Renal pelvis (tissue), 4 donors: ENCODE results near the gene RTF1. TPM values are rescaled to one million over a fixed set of nuclear protein-coding genes. Genes with fewer than 3 reads are reported as not detected.
"Not testable (repeated sequence)": the region's sequence is repeated elsewhere in the genome, so short reads cannot be mapped to it uniquely, and the experiment has no call there.

ENCODE experiments used
- DNase-seq: peaks from one replicate; pipeline ENCODE4 v3.0.0-alpha.2; 2013
- polyA plus RNA-seq, 3 donors: library from polyadenylated mRNA; unstranded; fragments of 120-200 nt; gene quantifications; one replicate each; pipeline ENCODE4 v1.2.1, GENCODE V29; 2013; ENCODE audit not compliant: insufficient read length in 3 of 3

The RTF1 gene
- polyA plus RNA-seq, 3 donors = 57.7 to 71.1 (median 64.1) TPM

DNA sequence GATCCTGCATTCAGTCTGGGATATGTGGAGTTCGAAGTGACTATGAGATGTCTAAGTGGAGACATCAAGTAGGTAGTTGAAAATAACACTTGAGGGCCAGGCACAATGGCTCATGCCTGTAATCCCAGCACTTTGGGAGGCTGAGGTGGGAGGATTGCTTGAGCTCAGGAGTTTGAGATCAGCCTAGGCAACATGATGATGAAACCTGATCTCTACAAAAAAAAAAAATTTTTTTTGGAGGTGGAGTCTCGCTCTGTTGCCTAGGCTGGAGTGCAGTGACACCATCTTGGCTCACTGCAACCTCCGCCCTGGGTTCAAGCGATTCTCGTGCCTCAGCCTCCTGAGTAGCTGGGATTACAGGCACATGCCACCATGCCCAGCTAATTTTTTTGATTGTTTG, 9.0 kb downstream of the RTF1 start:
- not testable (repeated sequence) for DNase-seq

DNA sequence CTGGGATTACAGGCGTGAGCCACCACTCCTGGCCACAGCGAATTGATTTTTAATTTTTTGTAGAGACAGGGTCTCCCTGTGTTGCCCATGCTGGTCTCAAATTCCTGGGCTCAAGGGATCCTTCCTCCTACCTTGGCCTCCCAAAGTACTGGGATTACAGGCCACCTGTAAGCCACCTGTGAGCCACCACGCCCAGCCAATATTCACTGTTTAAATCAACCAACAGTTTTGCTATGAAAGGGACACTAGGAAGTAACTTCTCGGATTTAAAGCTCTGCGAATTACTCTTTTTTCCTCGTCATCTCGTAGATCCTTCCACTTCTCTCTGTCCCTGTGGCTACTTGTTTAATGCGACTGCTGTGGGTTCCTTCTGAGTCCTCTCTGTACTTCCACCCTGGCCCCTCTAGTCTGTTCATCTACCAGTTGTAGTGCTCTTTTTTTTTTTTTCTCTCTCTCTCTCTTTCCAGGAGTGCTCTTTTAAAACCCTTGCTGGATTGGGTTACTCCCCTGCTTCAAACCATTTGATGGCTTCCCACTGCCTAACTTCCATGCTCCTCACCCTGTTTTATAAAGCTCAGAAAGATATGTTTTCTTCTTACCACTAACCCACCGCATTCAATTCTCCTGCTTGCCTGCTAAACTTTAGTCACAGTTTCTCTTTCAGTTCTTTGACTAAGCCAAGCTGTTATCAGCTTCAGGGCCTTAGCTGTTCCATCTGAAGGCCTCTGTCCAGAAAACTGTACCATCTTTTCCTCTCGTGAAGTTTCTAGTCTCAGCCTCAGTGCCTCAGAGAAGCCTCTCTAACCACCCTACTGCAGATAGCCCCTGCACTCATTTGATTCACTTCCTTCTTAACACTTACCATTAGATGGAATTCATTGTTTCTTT, 12.4 kb downstream of the RTF1 start:
- DNase-seq = no peak

GRCh38 chr15:41435037-41435786, 18.3 kb downstream of the RTF1 start:
- DNase-seq = no peak

DNA sequence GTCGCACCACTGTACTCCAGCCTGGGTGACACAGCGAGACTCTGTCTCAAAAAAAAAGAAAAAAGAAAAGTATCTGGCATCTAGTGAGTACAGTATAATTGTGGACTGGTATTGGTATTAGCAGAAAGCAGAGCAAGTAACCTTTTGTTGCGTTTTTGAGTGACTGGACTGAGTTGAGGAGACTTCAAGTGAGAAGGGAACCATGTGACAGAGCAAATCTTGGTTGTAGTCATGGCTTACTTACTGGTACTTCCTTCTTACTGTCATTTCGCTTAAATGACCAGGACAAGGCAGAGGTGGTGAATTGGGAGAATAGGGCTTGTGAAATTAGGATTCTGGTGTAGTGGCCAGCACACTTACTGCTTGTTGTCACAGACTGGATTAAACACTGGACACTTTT, 20.6 kb downstream of the RTF1 start:
- DNase-seq = no peak

DNA sequence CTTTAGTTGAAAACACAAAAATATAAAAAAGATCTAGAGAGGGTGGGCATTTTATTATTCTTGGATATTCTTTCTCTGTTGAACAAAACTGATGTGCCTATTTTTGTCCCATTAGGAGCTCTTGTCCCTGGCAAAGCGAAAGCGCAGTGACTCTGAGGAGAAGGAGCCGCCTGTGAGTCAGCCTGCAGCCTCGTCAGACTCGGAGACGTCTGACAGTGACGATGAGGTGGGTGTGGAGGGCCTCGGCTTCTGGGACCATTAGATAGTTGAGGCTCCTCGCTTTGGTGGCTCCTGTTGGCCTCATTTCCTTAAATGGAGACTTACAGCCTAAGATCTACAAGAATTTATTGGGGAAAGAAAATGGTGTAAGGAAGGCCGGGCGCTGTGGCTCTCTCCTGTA, 21.3 kb downstream of the RTF1 start:
- DNase-seq = no peak

DNA sequence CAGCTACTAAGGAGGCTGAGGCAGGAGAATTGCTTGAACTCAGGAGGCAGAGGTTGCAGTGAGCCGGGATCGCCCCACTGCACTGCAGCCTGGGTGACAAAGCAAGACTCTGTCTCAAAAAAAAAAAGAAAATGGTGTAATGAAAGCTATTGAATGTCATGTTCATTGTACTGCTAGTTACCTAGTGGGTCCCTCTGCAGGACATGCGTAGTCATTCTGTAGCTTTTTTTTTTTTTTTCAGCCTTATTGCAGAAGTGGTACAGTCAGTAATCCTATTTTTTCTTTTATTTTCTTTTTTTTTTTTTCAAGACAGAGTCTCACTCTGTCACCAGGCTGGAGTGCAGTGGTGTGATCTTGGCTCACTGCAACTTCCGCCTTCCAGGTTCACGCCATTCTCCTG, 21.9 kb downstream of the RTF1 start:
- not testable (repeated sequence) for DNase-seq

GRCh38 chr15:41443275-41443674, 26.4 kb downstream of the RTF1 start:
- no peak for DNase-seq

DNA sequence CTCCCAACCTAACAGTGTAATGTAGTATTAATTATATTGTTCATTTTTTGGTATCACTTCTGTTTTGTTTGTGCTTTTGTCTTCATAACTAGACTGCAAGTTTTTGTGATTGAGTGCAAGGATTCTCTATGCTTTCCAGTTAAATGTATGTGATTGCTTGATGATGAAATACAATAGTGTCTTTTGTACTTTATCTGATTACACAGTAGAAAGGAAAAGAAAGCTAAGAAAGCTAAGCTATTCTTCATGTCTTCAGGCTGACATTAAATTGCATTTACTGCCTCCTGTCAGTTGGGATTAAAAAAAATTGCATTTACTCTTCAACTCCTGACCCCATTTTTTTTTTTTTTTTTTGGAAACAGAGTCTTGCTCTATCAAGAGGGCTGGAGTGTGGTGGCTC, 28.5 kb downstream of the RTF1 start:
- DNase-seq = no peak

GRCh38 chr15:41462084-41462795, 45.3 kb downstream of the RTF1 start:
- no peak for DNase-seq

GRCh38 chr15:41464889-41465580, 48.1 kb downstream of the RTF1 start:
- DNase-seq = no peak

- peak; percentile 36 for DNase-seq
These were observed 49.0 kb downstream of the RTF1 start for GRCh38 chr15:41465822-41466421.

- no peak for DNase-seq
These were observed 49.8 kb downstream of the RTF1 start for GRCh38 chr15:41466711-41467110.

DNA sequence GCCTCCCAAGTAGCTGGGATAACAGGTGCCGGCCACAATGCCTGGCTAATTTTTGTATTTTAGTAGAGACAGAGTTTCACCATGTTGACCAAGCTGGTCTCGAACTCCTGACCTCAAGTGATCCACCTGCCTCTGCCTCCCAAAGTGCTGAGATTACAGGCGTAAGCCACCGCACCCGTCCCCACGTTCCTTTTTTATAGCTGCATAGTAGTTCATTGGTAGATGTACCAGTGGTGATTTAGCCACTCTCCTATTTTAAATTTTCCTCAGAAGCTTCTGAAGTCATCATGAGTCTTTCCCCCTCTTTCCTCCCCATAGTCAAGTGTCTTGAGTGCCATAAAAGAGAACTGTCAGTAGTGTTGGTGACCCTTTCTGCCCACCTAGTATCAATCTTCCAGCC, 52.7 kb downstream of the RTF1 start:
- DNase-seq = not testable (repeated sequence)

DNA sequence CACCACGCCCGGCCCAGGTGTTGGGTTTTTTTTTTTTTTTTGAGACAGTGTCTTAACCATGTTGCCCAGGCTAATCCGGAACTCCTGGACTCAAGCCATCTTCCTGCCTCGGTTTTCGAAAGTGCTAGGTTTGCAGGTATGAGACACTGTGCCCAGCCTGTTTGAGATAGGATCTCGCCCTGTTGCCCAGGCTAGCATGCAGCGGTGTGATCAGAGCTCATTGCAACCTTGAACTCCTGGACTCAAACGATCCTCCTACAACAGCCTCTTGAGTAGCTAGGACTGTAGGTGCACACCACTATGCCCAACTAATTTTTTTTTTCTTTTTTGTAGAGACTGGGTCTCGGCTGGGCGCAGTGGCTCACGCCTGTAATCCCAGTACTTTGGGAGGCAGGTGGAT, 56.5 kb downstream of the RTF1 start:
- DNase-seq = no peak

GRCh38 chr15:41474436-41474835, 57.5 kb downstream of the RTF1 start:
- DNase-seq = no peak

DNA sequence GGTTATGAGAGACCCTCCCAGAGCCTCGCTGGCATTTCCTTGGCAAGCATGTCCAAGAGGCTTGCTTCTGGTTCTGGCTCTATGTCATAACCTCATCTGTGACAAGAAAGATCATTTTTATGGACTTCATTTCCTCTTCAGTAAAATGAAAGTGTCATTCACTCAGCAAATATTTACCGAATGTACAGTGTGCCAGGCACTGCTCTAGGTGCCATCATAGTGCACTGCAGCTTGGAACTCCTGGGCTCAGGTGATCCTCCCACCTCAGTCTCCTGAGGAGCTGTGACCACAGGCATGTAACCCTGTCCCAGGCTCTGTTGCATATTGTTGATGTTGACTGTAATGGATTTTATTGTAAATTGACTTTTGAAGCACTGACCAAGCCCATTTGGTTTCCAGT, 58.0 kb downstream of the RTF1 start:
- DNase-seq = no peak

DNA sequence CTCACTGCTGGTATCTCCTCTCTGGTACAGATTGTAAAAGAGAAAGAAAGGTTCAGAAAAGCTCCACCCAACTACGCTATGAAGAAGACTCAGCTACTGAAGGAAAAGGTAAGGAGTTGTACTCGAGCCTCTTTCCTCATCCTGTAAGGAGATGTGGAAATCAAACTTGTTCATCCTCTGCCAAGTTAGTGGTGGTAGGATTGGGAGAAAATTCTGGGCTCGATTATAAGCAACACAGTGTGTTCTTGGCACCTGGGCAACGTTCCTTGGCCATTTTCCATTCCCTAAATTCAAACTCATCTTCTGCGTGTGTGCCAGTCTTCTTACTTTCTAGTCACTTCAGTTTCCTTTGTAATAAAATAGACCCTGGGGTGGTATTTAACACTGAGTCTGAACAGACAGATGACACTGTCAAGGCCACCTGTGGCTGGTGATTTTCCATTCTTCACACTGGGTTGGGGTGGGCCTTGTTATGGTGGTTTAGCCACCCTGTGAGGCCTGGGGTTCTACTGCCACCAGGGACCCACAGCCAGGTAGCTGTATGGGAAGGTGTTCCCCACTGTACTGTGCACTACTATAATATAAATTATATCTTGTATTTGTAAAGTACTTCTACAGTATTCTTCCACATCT, 59.6 kb downstream of the RTF1 start:
- no peak for DNase-seq

- DNase-seq = no peak
These were observed 63.7 kb downstream of the RTF1 start for GRCh38 chr15:41480396-41481140.

DNA sequence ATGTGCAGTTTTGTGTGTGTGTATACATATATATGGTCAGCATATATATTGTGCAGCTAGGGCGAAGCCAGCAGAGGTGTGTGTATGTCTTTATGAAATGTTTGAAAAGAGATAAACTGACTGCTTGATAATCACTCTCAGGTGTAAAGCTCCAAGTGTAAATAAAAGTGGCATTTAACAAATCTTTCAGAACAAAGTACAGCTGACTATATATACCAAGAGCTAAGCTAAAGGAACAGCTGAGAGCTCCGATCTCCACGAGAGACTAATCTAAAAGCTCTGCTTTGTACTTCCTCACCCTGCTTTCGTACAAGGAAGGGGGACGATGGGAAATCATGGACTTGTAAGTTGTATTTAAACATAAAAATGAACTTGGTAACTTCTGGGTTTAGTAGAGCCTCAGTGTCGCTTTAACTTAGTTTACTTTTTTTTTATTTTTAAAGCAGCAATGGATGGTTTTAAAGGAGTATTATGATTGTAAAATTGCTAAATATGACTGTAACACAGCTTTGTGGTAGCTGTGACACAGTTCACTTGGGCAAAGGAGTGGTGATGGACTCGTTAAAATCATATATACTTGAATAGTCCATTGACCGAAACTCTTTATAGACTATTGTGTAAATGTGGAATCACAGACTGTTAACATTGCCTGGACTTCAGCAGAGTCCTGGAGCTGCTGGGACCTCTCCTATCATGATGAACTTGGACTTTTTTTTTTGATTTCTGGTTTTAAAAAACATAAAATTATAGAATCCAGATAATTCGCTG, 65.4 kb downstream of the RTF1 start:
- no peak for DNase-seq
